ENCODE results near the gene TMEM218.

Gene TMEM218

GRCh38 chr11:125049164-125049792, 62.1 kb downstream of the TMEM218 start:
- no peak for TF ChIP-seq CTCF (IDR thresholded peaks at IDR 0.05; ENCODE audit: insufficient read depth, low read depth, low read length, missing control alignments)
- peak; percentile 71 for DNase-seq (ENCODE audit: low read depth)
- no peak overlapping the region for H3K4me3 ChIP-seq (ENCODE audit: low read length)

All from epithelial cell of esophagus (primary cell).